ENCODE data around the gene TMEM80.
"Not testable (repeated sequence)": the region's sequence is repeated elsewhere in the genome, so short reads cannot be mapped to it uniquely, and the experiment has no call there.

The TMEM80 gene

GRCh38 chr11:695538-696248 is at the start of gene TMEM80:
TMEM80 (plus strand) TSS chr11:695816; CDS start chr11:695828, 12 bp downstream.
- peak; percentile 93 to 98 (median 96) for DNase-seq (ENCODE audit: low read depth in 3 of 3)

GRCh38 chr11:646214-646613 is 49.4 kb upstream of the TMEM80 start:
- no peak for DNase-seq (ENCODE audit: low read depth in 3 of 3)

GRCh38 chr11:647672-648158 is 47.9 kb upstream of the TMEM80 start:
- DNase-seq (ENCODE audit: low read depth in 3 of 3) = not testable (repeated sequence)

GRCh38 chr11:650482-650881 is 45.1 kb upstream of the TMEM80 start:
- no peak for DNase-seq (ENCODE audit: low read depth in 3 of 3)

DNA sequence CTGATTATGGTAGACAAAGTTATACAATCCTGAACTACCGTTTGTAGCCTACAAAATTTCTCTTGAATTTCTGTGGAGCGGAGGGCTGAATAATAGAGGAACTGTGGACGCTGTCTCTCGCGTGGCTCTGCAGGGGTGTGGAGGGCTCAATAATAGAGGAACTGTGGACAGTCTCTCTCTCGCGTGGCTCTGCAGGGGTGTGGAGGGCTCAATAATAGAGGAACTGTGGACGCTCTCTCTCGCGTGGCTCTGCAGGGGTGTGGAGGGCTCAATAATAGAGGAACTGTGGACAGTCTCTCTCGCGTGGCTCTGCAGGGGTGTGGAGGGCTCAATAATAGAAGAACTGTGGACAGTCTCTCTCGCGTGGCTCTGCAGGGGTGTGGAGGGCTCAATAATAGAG is 42.5 kb upstream of the TMEM80 start:
- not testable (repeated sequence) for DNase-seq (ENCODE audit: low read depth in 3 of 3)

- DNase-seq (ENCODE audit: low read depth in 3 of 3) = no peak
Measured at GRCh38 chr11:653837-654236, 41.8 kb upstream of the TMEM80 start.

DNA sequence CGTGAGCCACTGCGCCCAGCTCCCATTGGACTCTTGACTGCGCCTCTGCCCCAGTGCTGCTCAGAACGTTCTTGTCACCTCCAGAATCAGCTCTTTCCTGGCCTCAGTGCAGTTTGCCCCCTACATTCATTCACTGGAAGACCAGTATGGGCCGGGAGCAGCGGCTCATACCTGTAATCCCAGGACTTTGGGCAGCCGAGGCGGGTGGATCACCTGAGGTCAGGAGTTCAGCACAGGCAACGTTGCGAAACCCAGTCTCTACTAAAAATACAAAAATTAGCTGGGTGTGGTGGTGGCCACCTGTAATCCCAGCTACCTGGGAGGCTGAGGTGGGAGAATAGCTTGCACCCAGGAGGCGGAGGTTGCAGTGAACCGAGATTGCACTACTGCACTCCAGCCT is 41.2 kb upstream of the TMEM80 start:
- not testable (repeated sequence) for DNase-seq (ENCODE audit: low read depth in 3 of 3)

GRCh38 chr11:655036-655726 is 40.4 kb upstream of the TMEM80 start:
- no peak for DNase-seq (ENCODE audit: low read depth in 3 of 3)

GRCh38 chr11:656426-656825 is 39.2 kb upstream of the TMEM80 start:
- no peak for DNase-seq (ENCODE audit: low read depth in 3 of 3)

GRCh38 chr11:656866-657265 is 38.8 kb upstream of the TMEM80 start:
- DNase-seq (ENCODE audit: low read depth in 3 of 3) = no peak

GRCh38 chr11:657691-658126 is 37.9 kb upstream of the TMEM80 start:
- DNase-seq (ENCODE audit: low read depth in 3 of 3) = no peak

- DNase-seq (ENCODE audit: low read depth in 3 of 3) = no peak
Measured at GRCh38 chr11:659532-660085, 36.0 kb upstream of the TMEM80 start.

DNA sequence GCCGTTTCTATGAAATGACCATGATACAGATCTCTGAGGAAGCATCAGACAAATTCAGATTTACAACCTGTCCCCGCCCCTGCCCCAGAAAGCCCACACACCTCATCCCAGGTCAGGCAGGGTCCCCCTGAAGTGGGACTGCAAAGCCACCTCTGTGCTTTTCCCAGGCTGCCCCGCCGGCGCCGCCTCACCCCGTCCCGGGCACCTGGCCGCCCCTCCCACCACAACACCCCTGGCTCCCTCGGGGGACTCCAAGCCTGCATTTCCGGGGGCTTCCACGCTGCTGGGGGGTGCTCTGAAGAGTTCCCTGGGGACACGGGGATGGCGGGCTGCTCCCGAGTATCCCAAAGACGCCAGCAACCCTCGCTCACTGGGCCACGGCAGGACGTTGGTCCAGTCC is 35.3 kb upstream of the TMEM80 start:
- no peak for DNase-seq (ENCODE audit: low read depth in 3 of 3)

- DNase-seq (ENCODE audit: low read depth in 3 of 3) = no peak
Measured at GRCh38 chr11:660681-661444, 34.8 kb upstream of the TMEM80 start.

DNA sequence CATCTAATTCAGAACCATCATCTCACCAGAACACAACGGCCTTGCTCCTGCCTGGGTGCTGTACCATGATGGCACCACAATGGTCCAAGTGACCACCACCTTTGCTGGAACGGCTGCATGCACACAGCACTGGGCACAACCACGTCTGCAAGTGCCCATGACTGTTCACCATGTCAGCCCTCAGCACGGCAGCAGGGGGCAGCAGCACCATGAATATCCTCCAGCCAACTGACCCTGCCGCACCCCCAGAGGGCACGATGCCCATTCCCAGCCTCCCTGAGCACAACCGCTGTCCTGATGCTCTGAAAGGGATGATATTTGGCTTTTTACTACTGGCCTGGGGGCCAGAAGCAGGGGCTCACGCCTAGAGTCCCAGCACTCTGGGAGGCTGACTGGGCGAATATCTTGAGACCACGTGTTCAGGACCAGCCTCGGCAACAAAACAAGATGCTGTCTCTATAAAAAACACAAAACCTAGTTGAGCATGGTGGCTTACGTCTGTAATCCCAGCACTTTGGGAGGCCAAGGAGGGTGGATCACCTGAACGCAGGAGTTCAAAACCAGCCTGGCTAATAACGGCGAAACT is 32.8 kb upstream of the TMEM80 start:
- DNase-seq (ENCODE audit: low read depth in 3 of 3) = peak in 2 of 3 experiments; percentile 6 to 40

DNA sequence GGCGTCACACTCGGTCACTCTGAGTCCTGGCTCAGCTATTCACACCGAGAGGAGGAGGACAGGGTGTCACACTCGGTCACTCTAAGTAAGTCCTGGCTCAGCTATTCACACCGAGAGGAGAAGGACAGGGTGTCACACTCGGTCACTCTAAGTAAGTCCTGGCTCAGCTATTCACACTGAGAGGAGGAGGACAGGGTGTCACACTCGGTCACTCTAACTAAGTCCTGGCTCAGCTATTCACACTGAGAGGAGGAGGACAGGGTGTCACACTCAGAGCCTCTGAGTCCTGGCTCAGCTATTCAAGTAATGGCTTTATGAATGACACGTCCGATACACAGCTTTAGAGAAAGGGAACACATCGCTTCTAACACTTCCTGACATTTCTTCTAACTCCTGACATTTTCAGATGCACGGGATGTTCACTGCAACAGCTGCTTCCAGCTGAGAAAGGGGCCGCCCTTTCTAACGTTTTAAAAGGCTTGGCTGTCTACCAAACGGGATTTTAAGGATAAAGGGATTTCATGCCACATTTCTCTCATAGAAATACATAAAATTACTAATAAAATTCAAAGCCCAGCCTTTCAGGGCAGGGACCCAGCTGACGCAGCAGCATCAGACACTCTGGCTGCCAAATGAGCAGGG is 30.4 kb upstream of the TMEM80 start:
- no peak for DNase-seq (ENCODE audit: low read depth in 3 of 3)

- no peak for DNase-seq (ENCODE audit: low read depth in 3 of 3)
Measured at GRCh38 chr11:665704-666281, 29.8 kb upstream of the TMEM80 start.

DNA sequence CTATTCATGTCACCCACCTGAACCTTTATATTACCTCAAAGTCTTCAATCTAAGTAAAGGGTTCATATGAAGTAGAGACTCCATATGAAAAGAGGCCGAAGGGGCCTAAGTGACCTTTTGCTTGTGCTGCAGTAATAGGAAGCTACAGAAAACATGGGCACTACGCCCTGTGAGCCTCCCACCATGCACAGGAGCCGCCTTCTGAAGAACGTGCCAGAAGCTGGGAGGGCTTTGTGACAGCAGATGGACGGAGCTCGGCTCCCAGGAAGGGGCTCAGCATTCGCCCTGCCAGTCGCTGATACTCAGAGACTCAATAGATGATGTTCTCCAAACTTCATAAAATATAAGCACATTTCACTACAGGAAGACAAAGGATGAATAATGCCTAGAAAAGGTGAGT is 21.8 kb upstream of the TMEM80 start:
- DNase-seq (ENCODE audit: low read depth in 3 of 3) = no peak

DNA sequence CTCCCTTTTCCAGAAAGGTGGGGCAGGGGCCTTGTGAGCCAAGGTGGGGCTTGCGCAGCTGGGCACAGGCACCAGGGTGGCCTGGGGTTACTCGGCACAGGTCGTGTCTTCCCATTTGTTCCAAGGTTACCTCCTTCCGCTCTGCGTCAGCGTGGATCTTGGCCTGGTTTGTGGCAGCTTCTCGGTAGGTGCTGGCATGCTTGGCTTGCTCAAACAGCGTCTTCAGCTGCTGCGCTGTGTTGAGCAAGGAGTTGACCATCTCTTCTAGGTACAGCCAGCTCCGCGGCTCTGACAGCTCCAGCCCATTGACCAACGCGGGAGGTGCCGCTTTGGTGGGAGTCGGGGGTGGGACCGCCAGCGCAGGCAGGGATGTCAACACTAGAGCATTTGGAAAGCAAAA is 21.2 kb upstream of the TMEM80 start:
- DNase-seq (ENCODE audit: low read depth in 3 of 3) = no peak

DNA sequence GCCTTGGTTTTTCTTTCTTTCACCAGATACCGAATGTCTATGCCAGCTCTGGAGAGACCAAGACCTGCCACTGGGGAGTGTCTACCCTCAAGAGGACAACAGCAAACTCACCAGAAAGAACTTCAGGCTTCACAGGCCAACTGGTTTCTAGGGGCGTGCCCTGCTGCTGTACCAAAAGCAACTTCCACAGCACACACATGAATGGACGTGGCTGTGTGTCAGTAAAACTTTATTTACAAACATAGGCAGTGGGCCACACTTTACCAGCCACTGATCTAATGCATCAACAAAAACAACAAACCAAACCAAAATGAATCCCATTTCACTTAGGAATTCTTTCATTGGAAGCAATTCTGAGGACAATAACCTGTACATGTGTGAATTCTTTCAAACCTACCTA is 17.3 kb upstream of the TMEM80 start:
- DNase-seq (ENCODE audit: low read depth in 3 of 3) = no peak
